ENCODE results near the gene CHST8. TPM values are rescaled to one million over a fixed set of nuclear protein-coding genes. Genes with fewer than 3 reads are reported as not detected.

The CHST8 gene
- total RNA-seq, 1 donor from 2014 or later = 0.35 TPM

GRCh38 chr19:33712268-33712667, 90.5 kb downstream of the CHST8 start:
- peaks cover 2% of the 10 kb centered on the region for H3K36me3 Mint-ChIP-seq (ENCODE audit: low read depth)
- H3K4me1 Mint-ChIP-seq (ENCODE audit: low read depth) = no peaks in the 10 kb centered on the region
- no peak overlapping the region for H3K27ac Mint-ChIP-seq (ENCODE audit: unreplicated experiment)
- TF ChIP-seq CTCF (IDR thresholded peaks at IDR 0.05) = no peak
- H3K4me3 Mint-ChIP-seq (ENCODE audit: unreplicated experiment) = no peak overlapping the region
- H3K27me3 Mint-ChIP-seq (ENCODE audit: low read depth) = peaks cover 10% of the 10 kb centered on the region
- DNase-seq (ENCODE audit: low spot score) = no peak
- peaks cover 30% of the 10 kb centered on the region for H3K9me3 Mint-ChIP-seq (ENCODE audit: low read depth)

GRCh38 chr19:33713194-33713593, 91.4 kb downstream of the CHST8 start:
- no peak for DNase-seq (ENCODE audit: low spot score)
- no peak for TF ChIP-seq CTCF (IDR thresholded peaks at IDR 0.05)
- Mint-ChIP-seq H3K27ac (ENCODE audit: unreplicated experiment) (no peak overlapping the region), H3K27me3 (ENCODE audit: low read depth) (peaks cover 8% of the 10 kb centered on the region), H3K4me1 (ENCODE audit: low read depth) (no peaks in the 10 kb centered on the region), H3K36me3 (ENCODE audit: low read depth) (peaks cover 2% of the 10 kb centered on the region), H3K4me3 (ENCODE audit: unreplicated experiment) (no peak overlapping the region), H3K9me3 (ENCODE audit: low read depth) (peaks cover 30% of the 10 kb centered on the region)

GRCh38 chr19:33714149-33714548, 92.4 kb downstream of the CHST8 start:
- peaks cover 30% of the 10 kb centered on the region for H3K9me3 Mint-ChIP-seq (ENCODE audit: low read depth)
- DNase-seq (ENCODE audit: low spot score) = no peak
- no peaks in the 10 kb centered on the region for H3K4me1 Mint-ChIP-seq (ENCODE audit: low read depth)
- peaks cover 2% of the 10 kb centered on the region for H3K36me3 Mint-ChIP-seq (ENCODE audit: low read depth)
- H3K4me3 Mint-ChIP-seq (ENCODE audit: unreplicated experiment) = no peak overlapping the region
- no peak for TF ChIP-seq CTCF (IDR thresholded peaks at IDR 0.05)
- H3K27me3 Mint-ChIP-seq (ENCODE audit: low read depth) = peaks cover 11% of the 10 kb centered on the region
- no peak overlapping the region for H3K27ac Mint-ChIP-seq (ENCODE audit: unreplicated experiment)

- H3K36me3 Mint-ChIP-seq (ENCODE audit: low read depth) = no peaks in the 10 kb centered on the region
- no peak overlapping the region for H3K4me3 Mint-ChIP-seq (ENCODE audit: unreplicated experiment)
These were observed 93.7 kb downstream of the CHST8 start for GRCh38 chr19:33715462-33715861.

GRCh38 chr19:33717878-33718277, 96.1 kb downstream of the CHST8 start:
- H3K4me1 Mint-ChIP-seq (ENCODE audit: low read depth) = no peaks in the 10 kb centered on the region
- H3K36me3 Mint-ChIP-seq (ENCODE audit: low read depth) = no peaks in the 10 kb centered on the region
- DNase-seq (ENCODE audit: low spot score) = no peak
- no peak overlapping the region for H3K4me3 Mint-ChIP-seq (ENCODE audit: unreplicated experiment)
- no peak for TF ChIP-seq CTCF (IDR thresholded peaks at IDR 0.05)
- H3K27ac Mint-ChIP-seq (ENCODE audit: unreplicated experiment) = no peak overlapping the region
- peaks cover 8% of the 10 kb centered on the region for H3K27me3 Mint-ChIP-seq (ENCODE audit: low read depth)
- peaks cover 19% of the 10 kb centered on the region for H3K9me3 Mint-ChIP-seq (ENCODE audit: low read depth)

More at GRCh38 chr19:33715462-33715861, 93.7 kb downstream of the CHST8 start:
- H3K27me3 Mint-ChIP-seq (ENCODE audit: low read depth) = peaks cover 8% of the 10 kb centered on the region
- H3K27ac Mint-ChIP-seq (ENCODE audit: unreplicated experiment) = no peak overlapping the region
- TF ChIP-seq CTCF (IDR thresholded peaks at IDR 0.05) = no peak
- DNase-seq (ENCODE audit: low spot score) = no peak
- peaks cover 21% of the 10 kb centered on the region for H3K9me3 Mint-ChIP-seq (ENCODE audit: low read depth)
- no peaks in the 10 kb centered on the region for H3K4me1 Mint-ChIP-seq (ENCODE audit: low read depth)
